SU-DHL-6 (cell line): Measurements from ENCODE around the gene SLC6A3.

Experiments
- CTCF ChIP-seq: fragments of 200-600 bp; sonication (generic); IDR thresholded peaks from one replicate; pipeline ENCODE4 v1.5.1; 2017; ENCODE audit warnings: antibody characterized with exemption, mild to moderate bottlenecking, low read length, moderate library complexity; ENCODE audit not compliant: insufficient read depth, poor library complexity, severe bottlenecking
- EZH2phosphoT487 ChIP-seq: fragments of 200-600 bp; sonication (generic), shearing (Covaris generic); conservative IDR thresholded peaks from 2 replicates; pipeline ENCODE4 v1.6.1; 2018; ENCODE audit warnings: mild to moderate bottlenecking, antibody characterized with exemption, low read length, moderate library complexity, mixed read lengths

GRCh38 chr5:1431896-1432295 is 13.3 kb downstream of the SLC6A3 start:
- TF ChIP-seq CTCF (no peak), EZH2phosphoT487 (no peak)
